NCI-H524 treated with DMSO at 0.1 percent for 48 hours (cell line): ENCODE data around the gene CAMKK2.
"Not testable (repeated sequence)": the region's sequence is repeated elsewhere in the genome, so short reads cannot be mapped to it uniquely, and the experiment has no call there.

Experiments used
- DNase-seq: peaks from one replicate; lab custom pipeline; 2025; lab: John Stamatoyannopoulos, UW

The CAMKK2 gene

GRCh38 chr12:121245951-121246350 lies 50.6 kb downstream of the CAMKK2 start:
- no peak for DNase-seq

- no peak for DNase-seq
Observed at GRCh38 chr12:121245031-121245430, 51.5 kb downstream of the CAMKK2 start.

- DNase-seq, result no peak
Observed at GRCh38 chr12:121241156-121241970, 55.1 kb downstream of the CAMKK2 start.

- DNase-seq, result no peak
Observed at GRCh38 chr12:121240484-121241101, 55.9 kb downstream of the CAMKK2 start.

- no peak for DNase-seq
Observed at GRCh38 chr12:121240062-121240420, 56.5 kb downstream of the CAMKK2 start.

- no peak for DNase-seq
Observed at GRCh38 chr12:121239351-121240061, 57.0 kb downstream of the CAMKK2 start.

GRCh38 chr12:121238604-121239350 lies 57.7 kb downstream of the CAMKK2 start:
- no peak for DNase-seq

- no peak for DNase-seq
Observed at GRCh38 chr12:121238086-121238485, 58.4 kb downstream of the CAMKK2 start.

- no peak for DNase-seq
Observed at GRCh38 chr12:121237415-121237814, 59.1 kb downstream of the CAMKK2 start.

- DNase-seq, result no peak
Observed at GRCh38 chr12:121236776-121237175, 59.7 kb downstream of the CAMKK2 start.

- no peak for DNase-seq
Observed at GRCh38 chr12:121233628-121234020, 62.9 kb downstream of the CAMKK2 start.

GRCh38 chr12:121232977-121233627 lies 63.4 kb downstream of the CAMKK2 start:
- DNase-seq, result no peak

- no peak for DNase-seq
Observed at GRCh38 chr12:121232163-121232562, 64.3 kb downstream of the CAMKK2 start.

- DNase-seq, result no peak
Observed at GRCh38 chr12:121230538-121230907, 66.0 kb downstream of the CAMKK2 start.

GRCh38 chr12:121229826-121230537 lies 66.5 kb downstream of the CAMKK2 start:
- DNase-seq, result peak; percentile 19

GRCh38 chr12:121228919-121229665 lies 67.4 kb downstream of the CAMKK2 start:
- no peak for DNase-seq

GRCh38 chr12:121227294-121227693 lies 69.2 kb downstream of the CAMKK2 start:
- no peak for DNase-seq

GRCh38 chr12:121226871-121227270 lies 69.6 kb downstream of the CAMKK2 start:
- DNase-seq, result not testable (repeated sequence)

GRCh38 chr12:121226399-121226798 lies 70.1 kb downstream of the CAMKK2 start:
- DNase-seq, result no peak

- DNase-seq, result no peak
Observed at GRCh38 chr12:121224591-121224990, 71.9 kb downstream of the CAMKK2 start.
